Stomach (tissue), 4 donors: ENCODE data around the gene HLA-E.
"Not testable (repeated sequence)": the region's sequence is repeated elsewhere in the genome, so short reads cannot be mapped to it uniquely, and the experiment has no call there.

Experiments used
- CTCF ChIP-seq, 7 experiments: fragments of 450-650 bp in 4 of 7; fragments of 200-600 bp in 3 of 7; sonication (generic) in 3 of 7; IDR thresholded peaks; one replicate each; pipeline ENCODE4 v1.5.1; 2016 to 2019; ENCODE audit warnings: antibody characterized with exemption in 7 of 7, control low read depth in 2 of 7, mild to moderate bottlenecking in 1 of 7
- EP300 ChIP-seq: sonication (generic); formaldehyde crosslinking; IDR thresholded peaks from one replicate; pipeline ENCODE4 v1.6.1; 2017; ENCODE audit warnings: antibody characterized with exemption
- POLR2A ChIP-seq, 4 donors: fragments of 450-650 bp; IDR thresholded peaks; one replicate each; pipeline ENCODE4 v1.6.1; 2016; ENCODE audit warnings: antibody characterized with exemption in 4 of 4, control low read depth in 2 of 4, mild to moderate bottlenecking in 1 of 4, moderate library complexity in 1 of 4
- POLR2AphosphoS5 ChIP-seq, 3 donors: sonication (generic); formaldehyde crosslinking; IDR thresholded peaks; one replicate each; pipeline ENCODE4 v1.6.1; 2016; ENCODE audit warnings: antibody characterized with exemption in 3 of 3

- not testable (repeated sequence) for TF ChIP-seq CTCF (IDR thresholded peaks at IDR 0.05); POLR2AphosphoS5 (IDR thresholded peaks at IDR 0.05); POLR2A (IDR thresholded peaks at IDR 0.05); EP300
These were observed 620 bp upstream of the HLA-E start for GRCh38 chr6:30488697-30489080.
